Endodermal cell (in vitro differentiated cells): ENCODE data around the gene CAPN5. TPM values are rescaled to one million over a fixed set of nuclear protein-coding genes. Genes with fewer than 3 reads are reported as not detected.

Experiments used
- DNase-seq: peaks from one replicate; pipeline ENCODE4 v3.0.0-alpha.2; 2017
- H3K27ac ChIP-seq: 2 replicates; pipeline ENCODE4 v1.5.1; 2013; ENCODE audit warnings: mild to moderate bottlenecking, low read depth, low read length, moderate library complexity
- H3K27me3 ChIP-seq: 2 replicates; pipeline ENCODE4 v1.6.1; 2013; ENCODE audit warnings: mild to moderate bottlenecking, low read length, moderate library complexity; ENCODE audit not compliant: insufficient read depth, control insufficient read depth, poor library complexity, severe bottlenecking
- H3K36me3 ChIP-seq: 2 replicates; pipeline ENCODE4 v1.7.0; 2013; ENCODE audit warnings: mild to moderate bottlenecking, low read length, moderate library complexity; ENCODE audit not compliant: control insufficient read depth, insufficient read depth
- H3K4me1 ChIP-seq: one replicate; pipeline ENCODE4 v1.7.0; 2013; ENCODE audit warnings: low read length; ENCODE audit not compliant: control insufficient read depth, insufficient read depth
- H3K4me3 ChIP-seq: 2 replicates; pipeline ENCODE4 v1.5.1; 2013; ENCODE audit warnings: mild to moderate bottlenecking, low read length, moderate library complexity
- H3K9ac ChIP-seq: 2 replicates; pipeline ENCODE4 v1.6.1; 2013; ENCODE audit warnings: mild to moderate bottlenecking, low read length, moderate library complexity; ENCODE audit not compliant: poor library complexity, severe bottlenecking; ENCODE audit errors: extremely low read depth
- H3K9me3 ChIP-seq: 2 replicates; pipeline ENCODE4 v1.6.1; 2013; ENCODE audit warnings: mild to moderate bottlenecking, low read length, moderate library complexity; ENCODE audit not compliant: control insufficient read depth
- H3K27ac Mint-ChIP-seq: 2 replicates; pipeline ENCODE4 v1.8.0; 2020; ENCODE audit warnings: mixed read lengths
- H3K27me3 Mint-ChIP-seq: 2 replicates; pipeline ENCODE4 v1.8.0; 2021; ENCODE audit warnings: mild to moderate bottlenecking, mixed read lengths; ENCODE audit not compliant: insufficient read depth
- H3K36me3 Mint-ChIP-seq: 2 replicates; pipeline ENCODE4 v1.8.0; 2020; ENCODE audit warnings: low read depth, mixed read lengths
- H3K4me1 Mint-ChIP-seq: 2 replicates; pipeline ENCODE4 v1.8.0; 2020; ENCODE audit warnings: mixed read lengths
- H3K4me3 Mint-ChIP-seq: 2 replicates; pipeline ENCODE4 v1.8.0; 2020; ENCODE audit warnings: mild to moderate bottlenecking, moderate library complexity, mixed read lengths
- H3K9me3 Mint-ChIP-seq: 2 replicates; pipeline ENCODE4 v1.8.0; 2020; ENCODE audit warnings: mild to moderate bottlenecking, mixed read lengths
- WGBS, 2 experiments: methylation state at CpG; one replicate each; pipeline versions ENCODE4 v1.1.5 to v1.1.7; 2013; ENCODE audit warnings: missing lambda C conversion rate in 2 of 2, mixed read lengths in 1 of 2; ENCODE audit not compliant: insufficient coverage in 1 of 2, insufficient read length in 1 of 2; 5-methylcytosine and 5-hydroxymethylcytosine counted together
- total RNA-seq, 2 donors: library from RNA; stranded (reverse); fragmentation: NEBNext Ultra II Directional in 1 of 2; extraction: Animal tissue kit (Norgen Biotek cat#: 25700) in 1 of 2; gene quantifications; 2 replicates in 1 of 2; 3 replicates in 1 of 2; pipeline ENCODE4 v1.2.1, GENCODE V29; 2021
- TF ChIP-seq, protein P1 (sequence below): fragments of 200-600 bp; sonication (generic); conservative IDR thresholded peaks from 2 replicates; pipeline ENCODE4 v1.5.0; 2021; ENCODE audit warnings: antibody characterized with exemption, mild to moderate bottlenecking

The CAPN5 gene
- total RNA-seq, 2 donors from 2014 or later, result 17.5 to 21.5 TPM

- Histone ChIP-seq H3K4me1 (no peaks in the 10 kb centered on the region), H3K9me3 (no peaks in the 10 kb centered on the region), H3K9ac (no peak overlapping the region), H3K27ac (no peak overlapping the region), H3K27me3 (no peaks in the 10 kb centered on the region), H3K36me3 (no peaks in the 10 kb centered on the region), H3K4me3 (no peak overlapping the region)
- H3K27me3 Mint-ChIP-seq, result no peaks in the 10 kb centered on the region
- no peaks in the 10 kb centered on the region for H3K4me1 Mint-ChIP-seq
- WGBS, 2 experiments, result 92% methylated on average over 2 of the region's 2 CpGs; no CpG with 5 or more reads in 1 of the 2 experiments
- H3K36me3 Mint-ChIP-seq, result peaks cover 9% of the 10 kb centered on the region
- H3K9me3 Mint-ChIP-seq, result peaks cover 17% of the 10 kb centered on the region
- H3K4me3 Mint-ChIP-seq, result no peak overlapping the region
- H3K27ac Mint-ChIP-seq, result peak overlapping the region; percentile 40
- DNase-seq, result no peak
- TF ChIP-seq, protein P1, sequence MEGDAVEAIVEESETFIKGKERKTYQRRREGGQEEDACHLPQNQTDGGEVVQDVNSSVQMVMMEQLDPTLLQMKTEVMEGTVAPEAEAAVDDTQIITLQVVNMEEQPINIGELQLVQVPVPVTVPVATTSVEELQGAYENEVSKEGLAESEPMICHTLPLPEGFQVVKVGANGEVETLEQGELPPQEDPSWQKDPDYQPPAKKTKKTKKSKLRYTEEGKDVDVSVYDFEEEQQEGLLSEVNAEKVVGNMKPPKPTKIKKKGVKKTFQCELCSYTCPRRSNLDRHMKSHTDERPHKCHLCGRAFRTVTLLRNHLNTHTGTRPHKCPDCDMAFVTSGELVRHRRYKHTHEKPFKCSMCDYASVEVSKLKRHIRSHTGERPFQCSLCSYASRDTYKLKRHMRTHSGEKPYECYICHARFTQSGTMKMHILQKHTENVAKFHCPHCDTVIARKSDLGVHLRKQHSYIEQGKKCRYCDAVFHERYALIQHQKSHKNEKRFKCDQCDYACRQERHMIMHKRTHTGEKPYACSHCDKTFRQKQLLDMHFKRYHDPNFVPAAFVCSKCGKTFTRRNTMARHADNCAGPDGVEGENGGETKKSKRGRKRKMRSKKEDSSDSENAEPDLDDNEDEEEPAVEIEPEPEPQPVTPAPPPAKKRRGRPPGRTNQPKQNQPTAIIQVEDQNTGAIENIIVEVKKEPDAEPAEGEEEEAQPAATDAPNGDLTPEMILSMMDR, result no peak
Measured at GRCh38 chr11:77103319-77103718, 36.5 kb downstream of the CAPN5 start.

- H3K4me1 ChIP-seq, result no peaks in the 10 kb centered on the region
- no peaks in the 10 kb centered on the region for H3K27me3 ChIP-seq
- no peak overlapping the region for H3K9ac ChIP-seq
- TF ChIP-seq, protein P1, result no peak
- H3K36me3 ChIP-seq, result no peaks in the 10 kb centered on the region
- WGBS, 2 experiments, result 89 to 98% methylated on average over 7 to 8 of the region's 8 CpGs
- no peak overlapping the region for H3K27ac Mint-ChIP-seq
- no peak for DNase-seq
- H3K4me3 ChIP-seq, result no peak overlapping the region
- H3K27ac ChIP-seq, result no peak overlapping the region
- no peaks in the 10 kb centered on the region for H3K27me3 Mint-ChIP-seq
- H3K4me1 Mint-ChIP-seq, result no peaks in the 10 kb centered on the region
- no peak overlapping the region for H3K4me3 Mint-ChIP-seq
- H3K9me3 Mint-ChIP-seq, result peaks cover 15% of the 10 kb centered on the region
- peaks cover 9% of the 10 kb centered on the region for H3K36me3 Mint-ChIP-seq
- H3K9me3 ChIP-seq, result no peaks in the 10 kb centered on the region
Measured at GRCh38 chr11:77104727-77105126, 38.0 kb downstream of the CAPN5 start.

- H3K4me3 ChIP-seq, result no peak overlapping the region
- no peak overlapping the region for H3K27ac Mint-ChIP-seq
- no peaks in the 10 kb centered on the region for H3K27me3 ChIP-seq
- H3K9me3 ChIP-seq, result no peaks in the 10 kb centered on the region
- no peaks in the 10 kb centered on the region for H3K4me1 ChIP-seq
- H3K4me3 Mint-ChIP-seq, result no peak overlapping the region
- H3K9me3 Mint-ChIP-seq, result no peaks in the 10 kb centered on the region
- no peak overlapping the region for H3K27ac ChIP-seq
- no peak overlapping the region for H3K9ac ChIP-seq
- TF ChIP-seq, protein P1, result no peak
- DNase-seq, result no peak
- WGBS, 2 experiments, result 95% methylated on average over 7 of the region's 7 CpGs; no CpG with 5 or more reads in 1 of the 2 experiments
- no peaks in the 10 kb centered on the region for H3K36me3 ChIP-seq
- no peaks in the 10 kb centered on the region for H3K36me3 Mint-ChIP-seq
- H3K27me3 Mint-ChIP-seq, result no peaks in the 10 kb centered on the region
- H3K4me1 Mint-ChIP-seq, result no peaks in the 10 kb centered on the region
Measured at GRCh38 chr11:77106321-77106720, 39.5 kb downstream of the CAPN5 start.
